IPS DF 19.7 (cell line): Measurements from ENCODE around the gene RPL23.

Source experiments
- DNase-seq: peaks from one replicate; pipeline ENCODE4 v3.0.0-alpha.2; 2013; ENCODE audit warnings: low read depth, low spot score

The RPL23 gene

DNA sequence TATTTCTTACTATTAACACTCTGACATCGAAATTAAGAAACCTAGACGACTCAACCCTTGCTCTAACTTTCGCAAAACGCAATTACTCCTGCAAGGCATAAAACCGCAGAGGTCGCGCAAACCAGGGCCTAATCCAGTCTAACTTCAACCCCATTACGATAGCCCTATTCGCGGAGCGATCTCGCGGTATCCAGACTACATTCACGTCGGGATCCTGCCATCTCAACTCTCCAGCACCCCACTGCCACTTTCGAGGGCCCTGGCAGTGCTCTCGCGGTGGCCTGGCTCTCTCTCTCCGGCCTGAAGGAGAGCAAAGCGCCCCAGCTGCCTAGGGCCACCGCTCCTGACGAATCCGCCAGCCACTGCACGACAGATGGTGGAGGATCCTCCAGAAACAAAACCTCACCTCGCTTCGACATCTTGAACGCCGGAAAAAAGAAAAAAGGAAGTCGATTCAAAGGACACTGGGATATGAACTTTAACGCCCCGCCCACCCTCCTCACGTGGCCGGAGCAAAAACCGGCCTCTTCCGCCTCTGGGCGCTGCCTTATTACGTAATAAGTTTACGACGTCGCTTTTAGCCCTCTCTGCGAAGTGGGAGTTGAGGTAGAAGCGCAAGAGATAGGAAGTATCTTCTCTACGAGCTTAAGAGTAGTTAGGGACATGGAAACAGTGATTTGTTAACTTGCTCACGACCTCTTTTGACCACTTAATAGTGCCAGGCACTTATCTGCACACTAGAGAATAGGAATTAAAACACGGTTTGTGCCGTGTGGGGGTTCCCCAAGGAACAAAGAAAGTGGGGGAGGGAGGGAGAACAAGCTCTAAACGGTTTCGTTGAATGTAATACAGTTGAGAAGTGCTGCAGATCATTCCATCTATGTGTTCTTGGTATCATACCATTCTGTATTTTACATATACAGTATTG, at the start of gene RPL23:
RPL23 (minus strand) TSS at position 430 of the 928 bp plus-strand sequence; CDS start at position 419, 11 bp downstream.
- DNase-seq, result no peak

DNA sequence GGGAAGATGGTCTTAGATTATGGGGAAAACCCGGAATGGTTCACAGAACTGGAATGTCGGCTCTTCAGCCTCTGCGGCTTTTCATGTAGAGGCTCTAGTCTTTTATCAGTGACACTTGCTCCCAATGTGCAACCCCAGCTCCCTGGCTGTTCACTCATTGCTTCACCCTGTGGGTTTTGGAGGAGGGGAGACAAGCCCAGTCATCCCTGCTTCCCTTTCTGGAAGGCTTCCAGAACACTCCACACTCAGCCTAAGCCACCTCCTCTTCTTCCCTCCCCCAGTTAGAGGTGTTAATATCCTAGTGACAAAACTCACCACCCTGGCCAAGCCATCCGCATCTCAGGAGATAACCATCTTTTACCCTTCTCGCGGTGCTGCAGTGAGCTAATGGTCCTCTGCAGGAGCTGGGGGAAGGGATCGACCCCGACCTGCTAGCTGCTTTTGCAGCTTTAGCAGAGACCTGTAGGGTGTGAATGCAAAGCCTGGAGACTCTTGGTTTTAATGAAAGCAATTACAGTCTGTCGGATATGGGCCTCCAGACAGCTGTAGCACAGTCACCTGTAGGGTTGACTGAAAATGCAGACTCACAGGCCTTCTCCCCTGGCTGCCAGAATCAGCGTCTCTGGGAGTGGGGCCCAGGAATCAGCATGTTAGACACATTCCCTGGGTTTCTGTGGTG, 47.6 kb upstream of the RPL23 start:
- no peak for DNase-seq

DNA sequence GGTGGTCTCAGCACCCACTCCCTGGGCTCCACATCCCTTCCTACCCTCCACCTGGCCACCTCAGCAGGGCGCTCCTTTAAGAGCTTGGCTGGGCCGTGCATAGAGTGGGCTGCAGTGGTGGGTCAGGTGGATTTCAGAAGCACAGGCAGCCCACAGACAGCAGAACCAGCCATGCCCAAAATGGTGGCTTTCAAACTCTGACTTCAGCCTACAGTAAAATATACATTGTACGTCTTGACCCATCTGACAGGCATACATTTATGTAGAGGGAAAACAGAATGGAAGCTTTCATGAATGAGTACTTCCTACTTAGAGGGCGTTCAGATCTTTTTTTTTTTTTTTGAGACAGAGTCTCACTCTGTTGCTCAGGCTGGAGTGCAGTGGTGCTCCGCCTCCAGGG, 45.9 kb upstream of the RPL23 start:
- no peak for DNase-seq

DNA sequence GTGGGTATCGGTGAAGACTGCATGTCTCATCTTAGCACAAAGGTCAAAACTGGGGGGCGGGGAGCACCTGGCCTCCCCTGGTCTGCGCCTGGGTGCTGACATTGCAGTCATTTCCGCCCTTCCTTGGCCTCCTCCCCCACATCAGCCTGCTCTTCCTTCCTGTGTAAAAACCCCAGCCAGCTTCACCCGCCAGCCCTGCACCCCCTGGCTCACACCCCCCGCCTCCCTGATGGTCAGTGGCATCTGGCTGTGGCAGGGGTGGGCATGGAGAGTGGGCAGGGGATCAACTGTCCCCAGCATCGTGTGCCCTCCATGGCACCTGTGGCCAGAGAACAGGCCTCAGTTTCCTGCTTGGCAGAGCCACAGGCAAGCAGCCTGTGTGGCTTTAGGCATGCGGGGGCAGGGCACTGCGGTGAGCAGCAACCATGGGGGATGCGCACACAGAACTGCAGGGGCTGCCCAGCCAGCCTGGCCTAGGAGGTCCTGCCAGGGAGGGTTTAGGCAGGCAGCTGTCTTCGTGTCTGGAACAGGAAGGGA, 45.4 kb upstream of the RPL23 start:
- no peak for DNase-seq

DNA sequence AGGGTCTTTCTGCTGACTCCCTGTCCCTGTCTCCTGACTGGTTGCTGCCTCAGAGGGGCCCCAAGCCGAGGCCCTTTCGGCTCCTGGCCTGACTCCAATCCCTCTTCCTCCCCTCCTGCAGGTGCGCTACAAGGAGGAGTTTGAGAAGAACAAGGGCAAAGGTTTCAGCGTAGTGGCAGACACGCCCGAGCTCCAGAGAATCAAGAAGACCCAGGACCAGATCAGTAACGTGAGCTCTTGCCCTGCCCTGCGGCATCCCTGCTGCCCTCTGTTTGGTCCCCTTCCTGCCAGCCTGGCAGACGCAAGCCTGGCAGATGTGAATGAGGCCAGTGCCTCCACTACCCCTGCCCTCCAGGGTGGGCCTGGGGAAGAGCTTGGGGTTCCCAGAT, 44.8 kb upstream of the RPL23 start:
- no peak for DNase-seq

DNA sequence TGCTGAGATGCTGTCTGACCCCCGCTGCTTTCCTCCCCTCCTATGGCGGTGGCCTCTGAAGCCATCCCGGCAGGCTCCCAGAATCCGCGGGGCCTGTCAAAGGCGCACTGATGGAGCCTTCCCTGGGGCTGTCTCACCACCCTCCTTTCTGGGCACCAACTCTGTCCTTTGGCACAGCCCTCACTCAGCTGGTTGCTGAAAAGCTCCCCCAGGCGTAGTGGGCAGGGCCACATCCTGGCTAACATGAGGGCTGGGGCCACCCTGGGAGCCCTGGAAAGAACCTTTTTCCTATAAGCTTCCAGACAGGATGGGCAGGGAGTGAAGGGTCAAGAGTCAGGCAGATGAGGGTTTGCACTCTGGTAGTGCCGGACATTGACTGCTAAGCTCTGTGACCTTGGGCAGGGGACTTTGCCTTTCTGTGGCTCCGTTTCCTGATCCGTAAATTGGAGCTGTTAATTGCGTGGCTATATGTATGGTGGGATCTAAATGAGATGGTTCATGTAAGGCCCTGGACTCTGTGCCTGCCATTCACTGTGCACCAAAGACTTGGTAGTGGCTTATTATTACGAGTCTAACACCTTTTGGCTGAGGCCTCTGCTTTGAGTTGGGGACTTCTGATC, 44.3 kb upstream of the RPL23 start:
- DNase-seq, result no peak

DNA sequence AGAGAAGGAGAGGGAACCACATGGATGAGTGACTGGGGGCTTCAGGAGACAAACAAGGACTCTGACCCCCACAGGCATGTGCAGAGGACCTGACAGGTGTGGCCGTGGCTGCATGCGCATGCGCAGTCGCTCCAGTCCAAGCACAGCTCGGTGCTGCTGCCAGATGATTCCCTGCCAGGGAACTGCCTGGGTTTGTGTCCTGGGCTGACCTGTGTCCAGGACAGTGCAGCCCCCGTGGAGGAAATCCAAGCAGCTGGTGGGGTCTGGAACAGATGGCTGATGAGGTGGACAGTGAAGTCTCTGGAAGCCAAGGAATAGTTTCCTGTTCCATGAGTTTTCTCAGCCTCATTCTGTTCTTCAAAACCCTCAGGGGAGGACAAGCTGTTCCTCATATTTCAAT, 43.7 kb upstream of the RPL23 start:
- DNase-seq, result no peak

DNA sequence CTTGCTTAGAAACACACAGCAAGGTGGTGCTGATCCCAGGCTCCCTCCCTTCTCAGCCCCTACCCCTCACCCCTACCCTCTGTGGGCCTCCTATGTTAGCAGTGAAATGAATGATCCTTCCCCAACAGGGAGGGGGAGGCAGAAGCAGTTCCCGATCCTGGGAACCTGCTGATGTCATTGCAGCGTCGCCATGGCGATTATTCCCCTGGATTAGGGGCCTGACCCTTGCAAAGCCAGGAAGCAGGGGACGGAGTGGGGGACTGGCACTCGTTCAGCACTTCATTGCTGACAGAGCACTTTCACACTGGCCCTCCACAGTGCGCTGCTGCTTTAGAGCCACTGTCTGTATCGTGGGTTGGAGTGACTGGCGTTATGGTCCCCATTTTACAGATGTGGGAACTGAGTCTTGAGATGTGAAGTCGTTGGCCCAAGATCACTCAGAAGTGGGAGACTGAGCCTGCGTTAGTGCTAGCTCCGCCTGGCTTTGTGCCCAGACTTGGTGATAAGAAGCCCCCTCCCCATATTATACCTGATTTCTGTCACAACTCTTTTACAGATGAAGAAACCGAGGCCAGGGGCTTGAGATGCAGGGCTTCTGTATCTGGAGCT, 42.9 kb upstream of the RPL23 start:
- no peak for DNase-seq

DNA sequence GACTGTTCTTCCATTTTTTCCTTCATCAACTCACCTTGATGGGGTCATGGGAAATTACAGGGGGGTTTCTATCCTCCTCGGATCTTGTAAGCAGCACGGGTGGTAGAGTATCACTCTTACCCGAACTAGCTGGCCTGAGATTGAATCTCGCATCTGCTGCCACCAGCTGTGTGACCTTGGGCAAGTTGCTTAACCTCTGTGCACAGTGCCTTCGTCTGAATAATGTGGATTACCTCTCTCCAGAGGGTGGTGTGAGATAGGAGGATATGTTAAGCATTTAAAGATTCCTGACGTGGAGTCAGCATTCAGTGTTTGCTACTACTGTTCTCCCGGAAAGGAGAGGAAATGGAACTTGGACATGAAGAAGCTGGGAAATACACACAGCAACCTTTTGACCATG, 40.8 kb upstream of the RPL23 start:
- DNase-seq, result no peak

DNA sequence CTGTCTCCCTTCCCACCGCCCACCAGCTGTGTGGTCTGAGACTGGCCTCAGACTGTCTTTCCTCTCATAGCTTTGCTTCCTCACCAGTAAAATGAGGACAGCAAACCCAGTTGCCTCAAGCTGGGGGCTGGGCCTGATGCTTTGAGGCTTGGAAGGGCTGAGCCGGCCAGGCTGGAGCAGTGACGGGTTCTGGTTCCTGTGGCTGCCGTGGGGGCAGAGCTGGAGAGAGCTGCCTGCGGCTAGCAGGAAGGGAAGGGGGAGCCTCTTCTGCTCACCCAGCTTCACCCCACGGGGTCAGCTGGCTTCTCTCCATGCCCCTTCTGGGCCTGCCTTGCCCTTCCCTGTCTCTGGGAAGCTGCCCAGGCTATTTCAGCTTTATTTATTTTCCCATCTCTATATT, 40.1 kb upstream of the RPL23 start:
- DNase-seq, result no peak

DNA sequence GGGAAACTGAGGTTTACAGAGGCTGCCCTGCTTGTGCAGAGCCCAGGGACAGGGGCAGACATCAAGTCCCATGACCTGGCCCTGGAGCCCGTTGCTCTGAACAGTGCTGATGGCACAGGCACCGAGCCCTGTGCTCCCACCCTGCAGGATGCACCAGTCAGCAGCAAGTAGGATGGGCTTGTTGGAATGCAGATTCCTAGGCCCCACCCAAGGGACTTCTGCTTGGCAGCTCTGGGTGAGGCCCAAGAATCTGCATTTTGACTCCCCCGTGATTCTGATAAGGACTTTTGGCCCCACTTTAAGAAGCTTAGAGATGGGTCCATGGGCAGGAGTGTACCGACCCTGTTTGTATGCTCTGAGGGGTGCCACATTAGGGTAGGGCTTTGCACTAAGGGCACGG, 39.6 kb upstream of the RPL23 start:
- DNase-seq, result no peak

DNA sequence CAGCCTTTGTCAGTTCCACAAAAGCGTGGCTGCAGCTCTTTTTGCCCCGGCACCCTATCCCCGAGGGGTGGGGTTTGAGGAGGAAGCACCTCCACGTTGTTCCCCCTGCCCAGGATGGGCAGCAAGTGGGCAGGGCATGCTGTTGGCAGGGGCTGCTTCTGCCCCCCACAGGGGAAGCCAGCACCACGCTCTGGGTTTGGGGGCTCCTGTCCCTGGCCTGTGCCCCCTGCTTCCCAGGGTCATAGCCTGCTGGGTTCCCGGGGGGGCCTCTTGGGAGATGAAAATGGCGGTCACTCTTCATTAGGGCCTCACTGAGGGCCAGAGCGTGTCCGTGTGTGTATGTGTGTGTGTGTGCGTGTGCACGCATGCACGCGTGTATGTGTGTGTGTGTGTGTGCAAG, 39.1 kb upstream of the RPL23 start:
- DNase-seq, result no peak

DNA sequence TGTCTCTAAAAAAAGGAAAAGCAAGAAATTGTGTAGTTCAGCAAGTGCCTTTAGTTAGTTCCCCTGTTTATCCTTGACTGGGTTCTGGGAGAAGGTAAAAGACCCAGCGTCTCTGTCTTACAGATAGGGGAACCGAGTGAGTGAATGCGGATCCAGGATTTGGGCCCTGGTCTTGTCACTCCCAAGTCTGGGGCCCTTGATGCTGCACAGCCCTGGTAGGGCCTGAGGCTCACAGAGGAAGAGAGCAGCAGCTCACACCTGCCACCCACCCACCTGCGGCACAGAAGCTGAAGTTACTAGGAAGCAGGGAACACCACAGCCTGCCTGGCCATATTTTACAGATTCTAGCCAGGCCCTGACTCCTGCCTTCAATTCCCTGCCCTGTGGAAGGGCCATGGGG, 38.6 kb upstream of the RPL23 start:
- no peak for DNase-seq

DNA sequence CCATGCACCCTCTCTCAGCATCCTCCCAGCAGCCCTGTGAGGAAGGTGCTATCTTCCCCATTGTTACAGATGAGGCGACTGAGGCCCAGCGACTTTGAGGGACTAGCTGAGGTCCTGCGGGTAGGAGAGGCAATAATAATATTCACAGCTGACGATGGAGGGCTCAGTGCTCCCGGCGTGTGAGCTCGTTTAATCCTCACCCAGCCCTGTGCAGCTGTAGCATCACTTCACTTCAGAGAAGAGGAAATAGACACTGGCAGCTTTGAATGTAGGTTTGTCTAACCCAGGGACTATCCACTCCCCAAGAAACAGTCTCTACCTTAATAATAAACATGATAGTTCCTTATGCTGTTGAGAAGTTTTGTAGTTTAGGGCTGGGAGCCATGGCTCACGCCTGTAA, 37.9 kb upstream of the RPL23 start:
- DNase-seq, result no peak

DNA sequence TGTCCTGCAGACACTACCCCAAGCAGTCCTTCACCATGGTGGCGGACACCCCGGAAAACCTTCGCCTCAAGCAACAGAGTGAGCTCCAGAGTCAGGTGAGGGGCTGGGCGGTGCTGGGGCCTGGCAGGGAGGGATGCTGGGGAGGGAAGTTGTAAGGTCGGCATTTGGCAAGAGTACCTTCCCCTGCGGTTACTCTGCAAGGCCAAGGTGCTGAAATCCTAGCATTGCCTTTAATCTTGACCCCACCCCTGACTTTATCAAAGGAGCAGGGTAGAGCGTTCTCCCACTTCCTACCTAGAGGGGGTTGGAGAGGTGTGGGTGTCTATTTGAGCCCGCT, 36.9 kb upstream of the RPL23 start:
- no peak for DNase-seq

DNA sequence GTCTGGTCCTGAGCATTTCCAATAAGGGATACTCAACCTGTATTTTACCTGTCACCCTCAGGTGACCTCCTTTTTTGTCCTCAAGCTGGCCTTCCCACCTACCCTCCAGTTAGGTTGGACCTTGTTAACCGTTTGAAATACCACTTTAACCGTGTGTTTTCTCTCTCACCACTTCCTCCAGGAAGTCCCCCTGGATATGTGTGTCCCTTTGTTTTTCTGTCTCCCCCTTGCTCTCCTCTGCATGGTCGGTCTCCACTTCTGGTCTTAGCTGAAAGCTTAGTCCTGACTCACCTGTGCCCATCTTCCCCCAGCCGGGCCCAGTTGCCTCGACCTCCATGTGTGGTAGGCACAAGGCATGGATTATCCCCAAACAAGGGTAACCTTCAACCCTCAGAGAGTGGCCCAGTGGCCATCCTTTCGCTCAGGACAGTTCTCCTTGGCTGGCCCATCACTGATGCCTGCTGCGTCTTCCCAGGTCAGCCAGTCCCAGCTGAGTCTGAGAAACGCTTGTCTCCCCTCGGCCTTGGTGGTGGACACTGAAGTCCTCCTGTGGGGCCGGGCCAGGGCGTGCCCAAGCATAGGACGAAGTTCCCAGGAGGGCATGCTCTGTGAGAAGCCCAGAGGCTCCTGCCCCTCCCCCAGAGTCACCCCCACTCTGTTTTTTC, 36.4 kb upstream of the RPL23 start:
- no peak for DNase-seq

DNA sequence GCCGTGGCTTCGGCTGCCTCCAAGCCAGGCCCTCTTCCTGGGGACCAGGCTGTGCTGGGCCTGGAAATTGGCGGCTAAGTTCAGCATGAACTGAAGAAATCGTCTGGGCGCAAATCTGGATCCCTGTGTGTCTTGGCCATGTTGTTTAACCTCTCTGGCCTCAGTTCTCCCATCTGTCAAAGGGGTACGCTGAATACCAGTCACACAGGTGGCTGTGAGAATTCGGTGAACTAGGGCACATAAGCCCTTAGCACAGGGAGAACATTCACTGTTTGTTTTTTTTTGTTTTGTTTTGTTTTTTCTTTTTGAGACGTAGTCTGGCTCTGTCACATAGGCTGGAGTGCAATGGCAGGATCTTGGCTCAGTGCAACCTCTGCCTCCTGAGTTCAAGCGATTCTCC, 35.3 kb upstream of the RPL23 start:
- no peak for DNase-seq

DNA sequence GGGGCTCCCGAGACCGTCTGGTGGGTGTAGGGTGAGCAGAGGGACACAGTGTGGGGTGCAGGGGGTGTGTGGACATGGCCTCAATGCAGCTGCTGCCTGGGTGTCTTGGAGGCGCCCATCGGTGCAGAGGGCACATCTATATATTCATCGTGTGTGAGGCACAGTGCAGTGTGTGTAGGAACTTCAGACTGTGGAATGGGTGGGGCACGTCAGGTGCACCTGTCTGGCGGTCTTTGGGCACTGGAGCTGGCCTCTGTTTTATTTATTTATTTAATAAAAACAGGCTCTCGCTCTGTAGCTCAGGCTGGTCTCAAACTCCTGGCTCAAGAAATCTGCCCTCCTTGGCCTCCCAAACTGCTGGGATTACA, 33.1 kb upstream of the RPL23 start:
- DNase-seq, result no peak

DNA sequence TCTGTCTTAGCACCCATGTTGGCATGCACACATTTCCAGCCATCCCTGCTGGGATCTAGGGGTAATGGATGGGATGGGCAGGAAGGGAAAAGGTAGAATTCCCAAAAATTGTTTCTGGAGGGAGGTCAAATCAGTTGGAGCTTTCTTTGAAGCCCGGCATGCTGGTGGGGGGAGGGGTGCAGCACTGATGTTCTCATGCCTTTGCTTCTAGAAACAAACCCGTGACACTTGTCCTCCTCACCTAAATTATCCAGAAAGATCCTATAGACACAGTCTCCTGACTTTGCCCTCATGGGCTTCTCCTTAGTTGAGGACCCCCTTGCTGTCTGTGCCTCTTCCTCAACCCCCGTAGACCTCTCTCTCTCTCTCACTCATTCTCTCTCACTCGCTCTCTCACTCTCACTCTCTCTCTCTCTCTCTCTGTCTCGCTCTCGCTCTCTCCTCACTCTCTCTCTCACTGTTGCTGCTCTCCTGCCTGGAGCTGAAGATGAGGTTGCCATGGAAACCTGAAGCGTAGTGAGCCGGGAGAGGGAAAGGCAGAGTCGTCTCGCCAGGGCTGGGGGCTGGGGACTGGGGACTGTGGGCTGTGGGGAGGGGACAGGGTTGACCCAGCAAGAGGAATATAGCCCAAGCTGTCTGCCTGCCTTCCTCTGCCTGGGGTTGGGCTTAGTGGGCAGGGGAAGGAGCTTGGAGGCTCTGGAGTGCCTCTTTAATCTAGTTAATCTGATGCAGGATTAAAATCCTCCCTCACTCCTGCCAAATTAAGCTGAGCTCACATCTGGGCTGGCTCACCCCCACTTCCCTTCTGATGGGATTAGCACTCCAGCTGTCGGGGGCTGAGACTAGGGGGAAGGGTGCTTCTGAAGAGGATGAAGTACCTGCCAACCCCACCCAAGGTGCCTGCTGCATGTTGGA, 32.5 kb upstream of the RPL23 start:
- no peak for DNase-seq

DNA sequence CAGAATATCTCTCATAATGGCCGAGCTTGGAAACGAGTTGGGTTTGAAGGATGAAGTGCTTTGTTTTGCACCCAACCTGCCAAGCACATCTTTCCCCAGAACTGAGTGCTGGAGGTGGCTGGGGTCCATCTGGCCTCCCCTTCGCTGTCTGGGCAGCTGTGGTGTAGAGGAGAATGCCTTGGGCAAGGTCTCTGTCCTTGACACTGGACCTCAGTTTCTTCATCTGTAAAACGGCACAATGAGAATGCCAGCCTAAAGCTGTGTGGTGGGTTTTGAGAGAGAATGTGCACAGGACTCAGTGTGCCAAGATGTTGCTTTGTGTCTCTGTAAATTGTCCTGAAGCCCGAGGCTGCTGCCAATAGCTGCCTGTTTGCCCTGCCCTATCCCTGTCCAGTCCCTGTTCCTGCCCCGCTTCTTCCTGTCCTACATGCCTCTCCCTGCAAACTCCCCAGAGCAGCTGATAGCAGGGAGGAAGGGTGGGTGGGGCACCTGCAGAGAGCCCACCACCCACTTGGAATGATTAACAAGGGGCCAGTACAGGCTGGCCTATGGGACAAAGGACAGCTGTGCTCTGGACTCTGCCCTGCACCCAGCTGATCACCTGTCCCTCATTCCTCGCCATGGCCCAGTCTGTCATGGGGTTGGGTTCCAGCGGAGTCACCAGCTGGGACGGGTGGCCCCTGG, 31.7 kb upstream of the RPL23 start:
- DNase-seq, result no peak
